ENCODE data around the gene SLC13A3. TPM values are rescaled to one million over a fixed set of nuclear protein-coding genes. Genes with fewer than 3 reads are reported as not detected.

SLC13A3 gene
- total RNA-seq, 1 experiment from 2014 or later, result 9.1 TPM

DNA sequence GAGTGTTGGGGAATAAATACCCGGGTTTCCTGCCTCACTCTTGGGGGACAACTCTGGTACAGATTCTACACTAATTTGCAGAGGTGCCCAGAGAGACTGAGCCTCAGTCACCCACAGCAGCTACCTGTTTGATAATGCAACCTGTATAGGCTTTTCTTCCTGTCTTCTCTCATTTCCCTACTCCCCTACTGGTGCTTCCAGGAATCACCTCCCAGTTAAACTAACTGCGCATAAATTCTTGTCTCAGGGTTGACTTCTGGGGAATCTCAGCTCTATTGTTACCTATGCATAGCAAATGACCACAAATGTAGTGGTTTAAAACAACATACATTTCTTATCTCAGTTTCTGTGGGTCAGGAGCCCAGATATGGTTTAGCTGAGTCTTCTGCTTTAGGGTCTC is 112.1 kb downstream of the SLC13A3 start:
- Histone ChIP-seq H3K9me2 (ENCODE audit: insufficient read depth) (no peaks in the 10 kb centered on the region), H3K4me2 (no peak overlapping the region), H3K79me2 (ENCODE audit: low read depth) (no peaks in the 10 kb centered on the region), H3K27me3 (ENCODE audit: insufficient read depth, low read depth) (peaks cover 85% of the 10 kb centered on the region), H4K20me1 (ENCODE audit: insufficient read depth) (no peaks in the 10 kb centered on the region), H2AFZ (no peak overlapping the region), H3K9me3 (ENCODE audit: insufficient read depth, low read depth) (no peaks in the 10 kb centered on the region), H3F3A (ENCODE audit: insufficient read depth, low read depth) (no peaks in the 10 kb centered on the region), H3K4me3 (no peak overlapping the region), H3K4me1 (replicated peaks; ENCODE audit: insufficient read depth) (no peaks in the 10 kb centered on the region), H3K27ac (no peak overlapping the region), H3K36me3 (ENCODE audit: low read depth) (no peaks in the 10 kb centered on the region)
- no peak for DNase-seq
- no TSS peak for BruUV-seq (replicated peaks)
- intact Hi-C loops (cut with micrococcal nuclease; ENCODE audit: unreplicated experiment), result no loop called here
- CTCF ChIA-PET, result no interaction called here
- TF ChIP-seq EZH2 (IDR thresholded peaks at IDR 0.05; ENCODE audit: low read depth), result no peak
- TF ChIP-seq, protein P1, sequence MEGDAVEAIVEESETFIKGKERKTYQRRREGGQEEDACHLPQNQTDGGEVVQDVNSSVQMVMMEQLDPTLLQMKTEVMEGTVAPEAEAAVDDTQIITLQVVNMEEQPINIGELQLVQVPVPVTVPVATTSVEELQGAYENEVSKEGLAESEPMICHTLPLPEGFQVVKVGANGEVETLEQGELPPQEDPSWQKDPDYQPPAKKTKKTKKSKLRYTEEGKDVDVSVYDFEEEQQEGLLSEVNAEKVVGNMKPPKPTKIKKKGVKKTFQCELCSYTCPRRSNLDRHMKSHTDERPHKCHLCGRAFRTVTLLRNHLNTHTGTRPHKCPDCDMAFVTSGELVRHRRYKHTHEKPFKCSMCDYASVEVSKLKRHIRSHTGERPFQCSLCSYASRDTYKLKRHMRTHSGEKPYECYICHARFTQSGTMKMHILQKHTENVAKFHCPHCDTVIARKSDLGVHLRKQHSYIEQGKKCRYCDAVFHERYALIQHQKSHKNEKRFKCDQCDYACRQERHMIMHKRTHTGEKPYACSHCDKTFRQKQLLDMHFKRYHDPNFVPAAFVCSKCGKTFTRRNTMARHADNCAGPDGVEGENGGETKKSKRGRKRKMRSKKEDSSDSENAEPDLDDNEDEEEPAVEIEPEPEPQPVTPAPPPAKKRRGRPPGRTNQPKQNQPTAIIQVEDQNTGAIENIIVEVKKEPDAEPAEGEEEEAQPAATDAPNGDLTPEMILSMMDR (conservative IDR thresholded peaks at IDR 0.05), result no peak
- POLR2A ChIA-PET (ENCODE audit: unreplicated experiment), result no interaction called here

GRCh38 chr20:46530640-46531039 is 120.6 kb downstream of the SLC13A3 start:
- no peak for TF ChIP-seq EZH2 (IDR thresholded peaks at IDR 0.05; ENCODE audit: low read depth)
- TF ChIP-seq, protein P1 (conservative IDR thresholded peaks at IDR 0.05), result no peak
- Histone ChIP-seq H2AFZ (no peak overlapping the region), H3K36me3 (ENCODE audit: low read depth) (no peaks in the 10 kb centered on the region), H3K27me3 (ENCODE audit: insufficient read depth, low read depth) (peaks cover 38% of the 10 kb centered on the region), H3K27ac (no peak overlapping the region), H3K9me2 (ENCODE audit: insufficient read depth) (no peaks in the 10 kb centered on the region), H4K20me1 (ENCODE audit: insufficient read depth) (no peaks in the 10 kb centered on the region; the same call in 1 of the 2 replicates), H3K4me2 (no peak overlapping the region), H3F3A (ENCODE audit: insufficient read depth, low read depth) (no peaks in the 10 kb centered on the region), H3K79me2 (ENCODE audit: low read depth) (no peaks in the 10 kb centered on the region), H3K4me3 (no peak overlapping the region), H3K4me1 (replicated peaks; ENCODE audit: insufficient read depth) (no peaks in the 10 kb centered on the region), H3K9me3 (ENCODE audit: insufficient read depth, low read depth) (no peaks in the 10 kb centered on the region)
- POLR2A ChIA-PET (ENCODE audit: unreplicated experiment), result no interaction called here
- DNase-seq, result no peak
- BruUV-seq (replicated peaks), result no TSS peak
- CTCF ChIA-PET, result no interaction called here
- intact Hi-C loops (cut with micrococcal nuclease; ENCODE audit: unreplicated experiment), result no loop called here

DNA sequence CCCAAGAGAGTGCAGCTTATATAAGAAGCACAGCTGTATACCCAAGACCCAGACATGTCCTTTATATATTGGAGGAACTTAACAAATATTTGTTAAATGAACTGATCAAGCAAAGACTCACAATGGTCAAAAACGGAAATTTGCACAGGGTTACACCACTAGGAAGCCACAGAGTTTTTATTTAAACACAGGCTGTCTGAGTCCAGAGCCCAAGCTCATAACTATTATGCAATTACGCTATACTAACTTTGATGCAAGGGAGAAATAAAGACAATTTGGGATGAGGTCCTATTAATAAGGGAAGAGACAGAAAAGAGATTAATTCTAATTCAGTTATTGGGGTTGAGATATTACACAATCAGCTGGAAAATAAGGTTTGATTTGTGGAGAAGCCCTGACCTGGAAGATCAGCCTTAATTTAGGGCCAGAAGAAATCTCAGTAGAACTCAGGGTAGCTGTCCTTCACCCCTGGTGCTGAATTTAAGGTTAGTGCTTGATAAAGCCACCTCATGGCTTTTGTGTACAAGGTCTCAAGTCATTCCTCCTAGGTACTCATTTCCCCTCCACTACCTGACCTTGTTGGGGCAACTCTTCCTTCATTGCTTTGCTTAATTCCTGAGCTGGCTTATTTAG is 127.4 kb downstream of the SLC13A3 start:
- BruUV-seq (replicated peaks), result no TSS peak
- Histone ChIP-seq H3K79me2 (ENCODE audit: low read depth) (no peaks in the 10 kb centered on the region), H4K20me1 (ENCODE audit: insufficient read depth) (no peaks in the 10 kb centered on the region), H3K9me2 (ENCODE audit: insufficient read depth) (no peaks in the 10 kb centered on the region), H3K4me3 (no peak overlapping the region), H3K27ac (no peak overlapping the region), H3K4me2 (no peak overlapping the region), H3K36me3 (ENCODE audit: low read depth) (no peaks in the 10 kb centered on the region), H3K27me3 (ENCODE audit: insufficient read depth, low read depth) (0 out of 2 replicates have a peak, but pooled peaks cover 7% of the 10 kb centered on the region), H3K4me1 (replicated peaks; ENCODE audit: insufficient read depth) (no peaks in the 10 kb centered on the region), H2AFZ (no peak overlapping the region), H3F3A (ENCODE audit: insufficient read depth, low read depth) (no peaks in the 10 kb centered on the region), H3K9me3 (ENCODE audit: insufficient read depth, low read depth) (no peaks in the 10 kb centered on the region)
- TF ChIP-seq, protein P1 (conservative IDR thresholded peaks at IDR 0.05), result no peak
- no peak for TF ChIP-seq EZH2 (IDR thresholded peaks at IDR 0.05; ENCODE audit: low read depth)
- ChIA-PET POLR2A (ENCODE audit: unreplicated experiment) (interaction anchor here (0.6 kb wide), 1 partner anchor 1005 kb away, joined by 3 read pairs; no protein-coding TSS in a partner anchor), CTCF (no interaction called here)
- intact Hi-C loops (cut with micrococcal nuclease; ENCODE audit: unreplicated experiment), result no loop called here
- DNase-seq, result no peak

All from PC-9 (cell line).